ENCODE measurements around the gene TAF5L. TPM values are rescaled to one million over a fixed set of nuclear protein-coding genes. Genes with fewer than 3 reads are reported as not detected.
"Not testable (repeated sequence)": the region's sequence is repeated elsewhere in the genome, so short reads cannot be mapped to it uniquely, and the experiment has no call there.

The TAF5L gene
- total RNA-seq, 1 donor from 2014 or later, result 28.4 TPM

- DNase-seq (ENCODE audit: low read depth in 2 of 2), result no peak
These were observed 17.0 kb upstream of the TAF5L start for GRCh38 chr1:229642970-229643369.

- DNase-seq (ENCODE audit: low read depth in 2 of 2), result no peak
These were observed 16.5 kb upstream of the TAF5L start for GRCh38 chr1:229642376-229642775.

- DNase-seq (ENCODE audit: low read depth in 2 of 2), result no peak
These were observed 15.4 kb upstream of the TAF5L start for GRCh38 chr1:229641306-229641705.

GRCh38 chr1:229640455-229640854 lies 14.5 kb upstream of the TAF5L start:
- no peak for DNase-seq (ENCODE audit: low read depth in 2 of 2)

GRCh38 chr1:229637746-229638145 lies 11.8 kb upstream of the TAF5L start:
- DNase-seq (ENCODE audit: low read depth in 2 of 2), result no peak

GRCh38 chr1:229636042-229636441 lies 10.1 kb upstream of the TAF5L start:
- no peak for DNase-seq (ENCODE audit: low read depth in 2 of 2)

- no peak for DNase-seq (ENCODE audit: low read depth in 2 of 2)
These were observed 6.0 kb upstream of the TAF5L start for GRCh38 chr1:229631966-229632365.

- DNase-seq (ENCODE audit: low read depth in 2 of 2), result no peak
These were observed 5.2 kb upstream of the TAF5L start for GRCh38 chr1:229631148-229631547.

GRCh38 chr1:229629261-229629660 lies 3.3 kb upstream of the TAF5L start:
- DNase-seq (ENCODE audit: low read depth in 2 of 2), result no peak

GRCh38 chr1:229627003-229627402 lies 1.1 kb upstream of the TAF5L start:
- DNase-seq (ENCODE audit: low read depth in 2 of 2), result no peak

- peak; percentile 38 to 57 for DNase-seq (ENCODE audit: low read depth in 2 of 2)
These were observed 629 bp downstream of the TAF5L start for GRCh38 chr1:229625071-229625914.

- no peak for DNase-seq (ENCODE audit: low read depth in 2 of 2)
These were observed 1.3 kb downstream of the TAF5L start for GRCh38 chr1:229624521-229625070.

- no peak for DNase-seq (ENCODE audit: low read depth in 2 of 2)
These were observed 2.1 kb downstream of the TAF5L start for GRCh38 chr1:229623838-229624237.

- no peak for DNase-seq (ENCODE audit: low read depth in 2 of 2)
These were observed 2.7 kb downstream of the TAF5L start for GRCh38 chr1:229623225-229623624.

GRCh38 chr1:229622641-229623120 lies 3.2 kb downstream of the TAF5L start:
- DNase-seq (ENCODE audit: low read depth in 2 of 2), result not testable (repeated sequence)

- no peak for DNase-seq (ENCODE audit: low read depth in 2 of 2)
These were observed 4.3 kb downstream of the TAF5L start for GRCh38 chr1:229621663-229622062.

GRCh38 chr1:229620876-229621275 lies 5.0 kb downstream of the TAF5L start:
- DNase-seq (ENCODE audit: low read depth in 2 of 2), result no peak

GRCh38 chr1:229619614-229620013 lies 6.3 kb downstream of the TAF5L start:
- no peak for DNase-seq (ENCODE audit: low read depth in 2 of 2)

- no peak for DNase-seq (ENCODE audit: low read depth in 2 of 2)
These were observed 6.9 kb downstream of the TAF5L start for GRCh38 chr1:229619002-229619401.

- DNase-seq (ENCODE audit: low read depth in 2 of 2), result no peak
These were observed 8.4 kb downstream of the TAF5L start for GRCh38 chr1:229617351-229618100.

- no peak for DNase-seq (ENCODE audit: low read depth in 2 of 2)
These were observed 11.2 kb downstream of the TAF5L start for GRCh38 chr1:229614701-229615100.

GRCh38 chr1:229613938-229614337 lies 12.0 kb downstream of the TAF5L start:
- DNase-seq (ENCODE audit: low read depth in 2 of 2), result peak in 1 of 2 donors; percentile 11
